Keratinocyte (primary cell): Measurements from ENCODE around the gene INO80D.
"Not testable (repeated sequence)": the region's sequence is repeated elsewhere in the genome, so short reads cannot be mapped to it uniquely, and the experiment has no call there.

ENCODE experiments used
- CTCF ChIP-seq, 3 experiments: IDR thresholded peaks in 1 of 3; conservative IDR thresholded peaks in 1 of 3; optimal IDR thresholded peaks in 1 of 3; 2 replicates in 2 of 3; 3 replicates in 1 of 3; pipeline versions ENCODE3 to v1.5.1; 2011; ENCODE audit warnings: low read length in 3 of 3, mild to moderate bottlenecking in 3 of 3, moderate library complexity in 2 of 3, control low read depth in 1 of 3, inconsistent platforms in 1 of 3; ENCODE audit not compliant: insufficient read depth in 2 of 3; ENCODE audit errors: extremely low read depth in 1 of 3
- EZH2 ChIP-seq: IDR thresholded peaks from one replicate; pipeline ENCODE4 v1.6.1; 2012; ENCODE audit warnings: inconsistent platforms, mild to moderate bottlenecking, low read length, moderate library complexity

- not testable (repeated sequence) for TF ChIP-seq CTCF (optimal IDR thresholded peaks at IDR 0.05 in 1 of 3, IDR thresholded peaks at IDR 0.05 in 1 of 3, conservative IDR thresholded peaks at IDR 0.05 in 1 of 3; ENCODE audit: extremely low read depth in 1 of 3, insufficient read depth in 2 of 3, low read length in 3 of 3); EZH2
Measured at GRCh38 chr2:205976934-205977659, 108.9 kb downstream of the INO80D start.
